ELF-1 (cell line): ENCODE results near the gene STARD3.

Experiments used
- DNase-seq: peaks from one replicate; pipeline ENCODE4 v3.0.0-alpha.2; 2016; ENCODE audit warnings: low read depth, low spot score

Gene STARD3

DNA sequence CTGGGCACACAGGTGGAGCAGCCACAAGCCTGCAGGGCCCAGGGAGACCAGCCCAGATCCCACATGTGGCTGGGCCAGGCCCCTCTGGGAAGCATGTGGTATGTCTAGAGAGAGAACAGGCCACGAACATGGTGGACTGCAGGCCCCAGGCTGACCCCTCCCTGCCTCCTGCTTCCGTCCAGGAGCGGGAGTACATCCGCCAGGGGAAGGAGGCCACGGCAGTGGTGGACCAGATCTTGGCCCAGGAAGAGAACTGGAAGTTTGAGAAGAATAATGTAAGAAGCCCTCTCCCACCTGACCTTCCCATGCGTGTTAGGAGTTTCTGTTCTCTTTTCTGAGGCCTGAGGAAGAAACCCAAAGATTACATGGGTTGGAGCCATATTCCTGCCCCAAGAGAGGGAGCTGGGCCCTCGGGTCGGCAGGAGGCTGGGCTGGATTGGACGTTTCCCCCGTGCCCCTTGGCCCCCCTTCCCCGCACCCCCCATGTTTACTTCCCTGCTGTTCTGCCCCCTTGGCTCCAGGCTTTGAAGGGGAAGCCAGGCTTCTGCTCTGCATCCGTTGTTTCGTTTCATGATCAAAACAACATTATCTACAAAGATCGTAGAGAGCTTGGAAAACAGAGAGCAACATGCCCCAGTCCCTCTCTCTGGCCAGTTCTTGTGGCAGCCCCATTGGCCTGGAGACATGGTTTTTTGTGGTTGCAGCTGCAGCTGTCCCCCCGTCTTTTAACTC lies 22.5 kb downstream of the STARD3 start:
- no peak for DNase-seq

DNA sequence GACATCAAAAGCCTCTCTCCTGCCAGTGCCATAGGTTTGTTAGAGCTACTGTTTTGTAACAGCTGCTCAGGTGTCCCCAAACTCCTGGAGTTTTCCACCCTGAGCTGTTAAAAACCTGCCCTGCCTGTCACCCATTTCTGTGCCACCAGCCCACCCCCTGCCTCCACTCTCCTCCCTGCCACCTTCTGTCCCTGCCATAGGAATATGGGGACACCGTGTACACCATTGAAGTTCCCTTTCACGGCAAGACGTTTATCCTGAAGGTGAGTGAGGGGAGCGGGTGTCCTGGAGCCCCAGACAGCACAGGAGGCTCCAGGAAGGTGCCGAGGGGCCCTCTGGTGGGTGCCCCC lies 23.0 kb downstream of the STARD3 start:
- no peak for DNase-seq

DNA sequence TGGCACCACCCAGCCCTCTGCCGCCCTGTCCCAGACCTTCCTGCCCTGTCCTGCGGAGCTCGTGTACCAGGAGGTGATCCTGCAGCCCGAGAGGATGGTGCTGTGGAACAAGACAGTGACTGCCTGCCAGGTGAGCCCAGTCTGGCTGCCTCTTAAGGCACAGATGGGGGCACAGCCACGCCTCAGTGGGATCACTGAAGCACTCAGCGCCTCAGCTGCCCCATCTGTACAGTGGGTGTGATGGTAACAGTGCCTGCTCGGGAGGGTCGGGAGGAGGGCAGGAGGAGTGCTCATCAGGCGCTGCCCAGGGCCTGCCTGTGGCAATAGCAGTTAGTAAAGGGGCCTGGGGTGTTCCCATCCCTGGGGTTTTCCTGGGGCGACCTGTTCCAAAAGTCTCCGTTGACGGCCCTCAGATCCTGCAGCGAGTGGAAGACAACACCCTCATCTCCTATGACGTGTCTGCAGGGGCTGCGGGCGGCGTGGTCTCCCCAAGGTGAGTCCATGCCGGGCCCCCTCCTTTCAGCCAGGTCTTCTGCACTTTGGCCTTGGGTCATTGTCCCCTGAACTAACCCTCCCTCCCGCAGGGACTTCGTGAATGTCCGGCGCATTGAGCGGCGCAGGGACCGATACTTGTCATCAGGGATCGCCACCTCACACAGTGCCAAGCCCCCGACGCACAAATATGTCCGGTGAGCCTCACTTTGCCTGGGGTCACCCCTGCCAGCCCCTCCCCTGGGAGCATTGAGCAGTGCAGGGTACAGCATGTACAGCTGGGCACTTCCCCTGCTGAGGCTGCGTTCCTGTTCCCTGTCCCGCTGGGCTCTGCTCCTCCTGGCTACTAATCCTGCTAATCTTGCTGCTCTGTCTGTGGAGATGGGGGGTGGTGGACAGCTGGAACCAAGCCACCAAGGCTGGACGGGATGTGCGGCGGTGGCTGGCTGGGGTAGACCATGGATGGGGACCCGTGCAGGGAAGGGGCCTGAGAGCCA lies 23.7 kb downstream of the STARD3 start:
- DNase-seq = no peak

DNA sequence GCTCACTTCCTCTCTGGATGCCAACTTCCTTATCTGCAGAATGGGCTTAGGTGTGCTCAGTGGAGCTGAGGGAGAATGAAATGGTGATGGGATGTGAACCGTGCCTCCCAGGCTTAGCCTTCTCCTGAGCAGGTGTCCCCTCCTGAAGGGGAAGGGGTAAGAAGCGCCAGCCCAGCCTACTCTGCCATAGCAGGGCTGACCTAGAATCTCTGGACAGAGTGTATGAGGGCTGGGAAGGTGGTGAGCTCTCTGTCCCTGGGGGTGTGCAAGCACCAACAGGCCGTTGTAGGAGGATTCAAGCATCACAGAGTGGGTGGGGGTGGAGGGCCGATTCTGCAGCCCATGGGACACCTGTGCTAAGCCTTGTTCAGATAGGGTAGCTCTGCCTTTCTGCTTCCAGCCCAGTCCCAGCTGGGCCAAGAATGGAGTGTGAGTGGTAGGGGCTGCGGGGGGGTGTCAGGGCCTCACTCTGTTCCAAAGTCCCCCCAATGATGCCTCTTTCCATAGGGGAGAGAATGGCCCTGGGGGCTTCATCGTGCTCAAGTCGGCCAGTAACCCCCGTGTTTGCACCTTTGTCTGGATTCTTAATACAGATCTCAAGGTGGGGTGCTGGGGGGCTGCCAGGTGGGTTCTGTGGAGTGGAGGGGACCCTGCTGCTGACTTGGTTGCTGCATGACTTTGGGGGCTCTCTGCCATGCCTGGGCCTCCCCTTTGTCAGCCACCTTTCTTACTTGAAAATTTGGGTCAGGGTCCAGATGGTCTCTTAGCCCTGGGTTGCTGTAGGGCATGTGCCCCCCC lies 25.0 kb downstream of the STARD3 start:
- no peak for DNase-seq

DNA sequence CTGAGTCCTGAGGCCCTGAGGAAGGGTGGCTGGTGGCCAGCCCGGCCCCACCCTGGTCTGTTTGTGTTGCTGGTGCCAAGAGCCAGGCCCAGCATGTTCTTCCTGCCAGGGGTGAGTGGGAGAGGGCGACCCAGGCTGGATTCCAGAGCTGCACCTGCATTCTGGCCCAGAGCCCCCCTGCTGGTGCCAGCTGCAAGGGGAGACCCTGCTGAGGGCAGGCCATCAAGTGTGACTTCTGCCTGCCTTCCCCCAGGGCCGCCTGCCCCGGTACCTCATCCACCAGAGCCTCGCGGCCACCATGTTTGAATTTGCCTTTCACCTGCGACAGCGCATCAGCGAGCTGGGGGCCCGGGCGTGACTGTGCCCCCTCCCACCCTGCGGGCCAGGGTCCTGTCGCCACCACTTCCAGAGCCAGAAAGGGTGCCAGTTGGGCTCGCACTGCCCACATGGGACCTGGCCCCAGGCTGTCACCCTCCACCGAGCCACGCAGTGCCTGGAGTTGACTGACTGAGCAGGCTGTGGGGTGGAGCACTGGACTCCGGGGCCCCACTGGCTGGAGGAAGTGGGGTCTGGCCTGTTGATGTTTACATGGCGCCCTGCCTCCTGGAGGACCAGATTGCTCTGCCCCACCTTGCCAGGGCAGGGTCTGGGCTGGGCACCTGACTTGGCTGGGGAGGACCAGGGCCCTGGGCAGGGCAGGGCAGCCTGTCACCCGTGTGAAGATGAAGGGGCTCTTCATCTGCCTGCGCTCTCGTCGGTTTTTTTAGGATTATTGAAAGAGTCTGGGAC lies 25.8 kb downstream of the STARD3 start:
- DNase-seq = no peak

DNA sequence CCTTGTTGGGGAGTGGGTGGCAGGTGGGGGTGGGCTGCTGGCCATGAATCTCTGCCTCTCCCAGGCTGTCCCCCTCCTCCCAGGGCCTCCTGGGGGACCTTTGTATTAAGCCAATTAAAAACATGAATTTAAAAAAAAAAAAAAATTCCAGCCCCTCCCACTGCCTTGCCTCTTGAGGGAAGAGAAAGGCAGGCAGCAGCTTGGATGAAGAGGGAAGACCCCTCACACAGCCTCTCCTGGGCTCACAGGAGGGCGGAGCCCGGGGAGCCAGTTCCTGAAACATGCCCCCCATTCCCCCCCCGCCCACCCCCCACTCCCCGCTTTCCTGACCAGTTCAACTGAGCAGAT lies 26.4 kb downstream of the STARD3 start:
- DNase-seq = no peak

DNA sequence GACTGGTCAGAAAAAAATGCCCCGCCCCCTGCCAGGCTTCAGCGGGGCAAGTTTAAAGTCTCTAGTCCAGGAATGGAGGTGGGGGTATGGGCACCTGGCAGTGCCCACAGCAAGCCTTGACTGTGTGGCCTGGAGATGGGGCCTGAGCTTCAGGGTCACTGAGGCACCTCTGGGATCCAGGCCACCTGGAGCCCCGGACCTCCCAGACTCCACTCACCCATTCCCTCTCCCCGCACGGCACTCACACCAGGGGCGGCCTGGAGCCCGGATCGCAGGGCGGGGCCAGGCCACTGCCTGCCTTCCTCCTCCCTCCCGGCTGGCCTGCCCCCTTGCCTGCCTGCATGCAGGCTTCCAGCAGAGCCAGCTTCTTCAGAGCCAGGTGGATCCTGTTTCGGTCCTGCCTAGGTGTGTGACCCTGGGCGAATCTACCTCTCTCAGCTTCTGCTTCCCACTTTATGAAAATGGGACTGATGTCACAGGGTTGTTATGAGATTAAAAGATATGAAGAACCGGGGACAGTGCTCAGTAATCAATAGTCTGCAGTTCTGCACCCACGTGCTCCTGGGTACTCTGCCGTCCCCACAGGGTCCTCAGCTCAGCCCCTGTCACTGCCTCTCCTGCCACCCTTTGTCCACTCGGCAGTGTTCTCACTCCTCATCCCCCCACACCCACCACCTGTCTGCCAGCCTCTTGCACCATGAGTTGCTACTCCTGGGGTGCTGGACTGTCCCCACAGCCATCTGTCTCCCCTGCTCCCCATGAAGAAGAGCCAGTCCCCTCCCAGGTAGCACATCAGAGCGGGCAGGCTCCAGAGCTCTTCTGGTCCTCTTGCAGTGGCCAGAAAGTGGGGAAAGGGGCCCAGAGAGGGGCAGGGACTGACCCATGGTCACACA lies 27.0 kb downstream of the STARD3 start:
- peak; percentile 78 for DNase-seq

DNA sequence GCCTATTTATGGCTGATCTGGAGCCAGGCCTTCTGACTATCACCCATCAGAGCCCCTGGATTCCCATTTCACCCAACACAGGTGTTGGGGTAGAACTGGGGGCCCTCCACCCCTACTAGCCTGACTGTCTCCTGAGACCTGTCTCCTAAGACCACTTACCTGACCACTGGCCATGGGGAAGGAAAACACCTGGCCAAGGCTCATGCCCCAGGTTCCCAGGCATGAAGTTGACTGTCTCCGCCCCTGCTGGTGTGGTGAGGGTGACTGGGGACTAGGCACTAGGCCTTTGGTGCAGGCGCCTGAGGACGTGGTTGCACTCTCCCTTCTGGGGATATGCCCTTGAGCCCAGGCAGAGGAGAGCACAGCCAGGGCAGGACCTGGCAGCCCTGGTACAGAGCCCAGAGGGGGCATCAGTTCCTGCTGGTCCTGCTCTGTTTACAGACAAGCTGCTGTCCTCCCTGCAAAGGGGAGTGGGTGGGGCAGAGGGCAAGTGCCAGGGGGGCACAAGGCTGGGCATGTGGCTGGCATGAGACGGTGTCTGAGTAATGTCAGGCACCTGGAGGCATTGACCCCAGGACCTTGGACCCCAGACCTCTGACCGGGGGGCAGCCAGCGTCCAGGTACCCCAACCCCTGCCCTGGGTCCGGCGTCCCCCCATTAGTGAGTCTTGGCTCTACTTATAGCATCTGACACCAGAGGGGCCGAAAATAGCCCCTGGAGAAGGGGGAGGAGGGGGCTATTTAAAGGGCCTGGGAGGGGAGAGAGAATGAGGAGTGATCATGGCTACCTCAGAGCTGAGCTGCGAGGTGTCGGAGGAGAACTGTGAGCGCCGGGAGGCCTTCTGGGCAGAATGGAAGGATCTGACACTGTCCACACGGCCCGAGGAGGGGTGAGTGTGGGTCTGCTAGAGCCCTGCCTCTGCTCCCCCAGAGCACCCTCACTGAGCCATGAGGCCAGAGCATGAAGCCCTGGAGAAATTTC lies 27.9 kb downstream of the STARD3 start, which contains the start of gene TCAP:
TCAP (plus strand) TSS at position 769 of the 981 bp plus-strand sequence; CDS start at position 780, 11 bp downstream.
- DNase-seq = no peak

DNA sequence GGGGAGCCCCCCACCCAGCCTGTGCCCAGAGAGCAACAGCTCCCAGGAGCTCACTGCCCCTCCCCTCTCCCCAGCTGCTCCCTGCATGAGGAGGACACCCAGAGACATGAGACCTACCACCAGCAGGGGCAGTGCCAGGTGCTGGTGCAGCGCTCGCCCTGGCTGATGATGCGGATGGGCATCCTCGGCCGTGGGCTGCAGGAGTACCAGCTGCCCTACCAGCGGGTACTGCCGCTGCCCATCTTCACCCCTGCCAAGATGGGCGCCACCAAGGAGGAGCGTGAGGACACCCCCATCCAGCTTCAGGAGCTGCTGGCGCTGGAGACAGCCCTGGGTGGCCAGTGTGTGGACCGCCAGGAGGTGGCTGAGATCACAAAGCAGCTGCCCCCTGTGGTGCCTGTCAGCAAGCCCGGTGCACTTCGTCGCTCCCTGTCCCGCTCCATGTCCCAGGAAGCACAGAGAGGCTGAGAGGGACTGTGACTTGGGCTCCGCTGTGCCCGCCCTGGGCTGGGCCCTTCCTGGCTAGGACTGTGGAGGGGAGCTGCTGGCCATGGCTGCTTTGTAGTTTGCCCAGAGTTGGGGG lies 28.8 kb downstream of the STARD3 start:
- DNase-seq = no peak

DNA sequence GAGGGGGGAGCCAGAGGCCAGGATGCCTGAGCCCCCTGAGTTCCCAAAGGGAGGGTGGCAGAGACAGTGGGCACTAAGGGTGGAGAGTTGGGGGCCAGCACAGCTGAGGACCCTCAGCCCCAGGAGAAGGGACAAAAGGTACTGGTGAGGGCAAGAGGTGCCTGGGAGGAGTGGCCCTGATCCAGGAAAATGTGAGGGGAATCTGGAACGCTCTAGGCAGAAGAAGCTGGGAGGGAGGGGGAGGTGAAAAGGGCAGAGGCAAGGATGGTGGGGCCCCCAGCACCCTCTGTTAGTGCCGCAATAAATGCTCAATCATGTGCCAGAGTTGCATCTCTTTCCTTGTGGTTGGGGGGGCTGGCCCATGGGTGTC lies 29.3 kb downstream of the STARD3 start:
- no peak for DNase-seq

DNA sequence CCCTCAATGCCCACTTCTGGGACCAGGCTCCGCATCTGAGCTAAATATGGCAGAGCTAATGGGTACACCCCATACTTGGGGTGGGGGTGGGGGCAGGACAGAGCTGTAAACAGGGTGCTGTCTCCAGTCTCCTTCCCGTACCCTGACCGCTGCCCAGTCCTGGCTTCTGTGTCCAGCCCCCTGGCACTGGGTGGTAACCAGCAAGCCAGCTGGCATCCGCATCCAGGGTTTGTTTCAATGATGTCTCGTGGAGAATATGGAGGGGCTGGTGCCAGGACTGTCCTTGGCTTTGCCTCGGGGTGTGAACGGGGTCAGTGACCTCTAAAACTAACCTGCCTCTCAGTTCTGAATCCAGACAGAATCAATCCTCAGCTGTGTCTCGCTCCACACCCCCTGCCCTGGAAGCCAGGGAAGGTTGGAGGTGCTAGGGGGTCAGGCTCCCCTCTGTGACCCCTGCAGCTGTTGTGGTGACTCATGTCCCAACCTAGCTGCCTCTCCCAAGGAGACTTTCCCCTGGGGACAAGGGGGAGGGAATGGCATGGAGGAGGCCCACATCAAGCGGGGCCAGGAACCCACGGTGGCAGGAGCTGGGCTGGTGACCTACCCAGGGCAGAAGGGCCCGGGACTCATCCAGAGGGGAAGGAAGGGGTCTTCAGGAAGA lies 29.8 kb downstream of the STARD3 start:
- DNase-seq = no peak

DNA sequence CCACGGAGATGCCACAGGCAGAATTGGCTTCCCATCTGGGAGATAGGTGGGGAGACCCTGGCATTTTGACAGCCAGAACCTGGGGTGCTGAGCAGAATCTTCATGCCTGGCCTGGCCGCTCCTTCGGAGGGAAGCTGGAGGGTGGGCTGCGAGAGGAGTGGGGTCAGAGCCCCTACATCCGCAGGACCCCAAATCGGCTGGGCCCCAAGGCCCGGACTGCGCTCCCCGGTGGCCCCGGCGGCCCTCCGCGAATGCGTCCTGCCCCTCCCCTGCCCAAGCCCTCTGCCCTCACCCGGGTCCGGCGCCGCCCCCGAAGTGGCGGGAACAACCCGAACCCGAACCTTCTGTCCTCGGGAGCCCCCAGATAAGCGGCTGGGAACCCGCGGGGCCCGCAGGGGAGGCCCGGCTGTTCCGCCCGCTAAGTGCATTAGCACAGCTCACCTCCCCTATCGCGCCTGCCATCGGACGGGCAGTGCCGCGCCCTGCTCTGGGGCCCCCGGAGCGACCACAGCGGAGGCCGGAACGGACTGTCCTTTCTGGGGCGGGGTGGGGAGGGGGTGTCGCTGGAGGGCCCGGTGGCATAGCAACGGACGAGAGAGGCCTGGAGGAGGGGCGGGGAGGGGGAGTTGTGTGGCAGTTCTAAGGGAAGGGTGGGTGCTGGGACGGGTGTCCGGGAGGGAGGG lies 30.5 kb downstream of the STARD3 start:
- no peak for DNase-seq

DNA sequence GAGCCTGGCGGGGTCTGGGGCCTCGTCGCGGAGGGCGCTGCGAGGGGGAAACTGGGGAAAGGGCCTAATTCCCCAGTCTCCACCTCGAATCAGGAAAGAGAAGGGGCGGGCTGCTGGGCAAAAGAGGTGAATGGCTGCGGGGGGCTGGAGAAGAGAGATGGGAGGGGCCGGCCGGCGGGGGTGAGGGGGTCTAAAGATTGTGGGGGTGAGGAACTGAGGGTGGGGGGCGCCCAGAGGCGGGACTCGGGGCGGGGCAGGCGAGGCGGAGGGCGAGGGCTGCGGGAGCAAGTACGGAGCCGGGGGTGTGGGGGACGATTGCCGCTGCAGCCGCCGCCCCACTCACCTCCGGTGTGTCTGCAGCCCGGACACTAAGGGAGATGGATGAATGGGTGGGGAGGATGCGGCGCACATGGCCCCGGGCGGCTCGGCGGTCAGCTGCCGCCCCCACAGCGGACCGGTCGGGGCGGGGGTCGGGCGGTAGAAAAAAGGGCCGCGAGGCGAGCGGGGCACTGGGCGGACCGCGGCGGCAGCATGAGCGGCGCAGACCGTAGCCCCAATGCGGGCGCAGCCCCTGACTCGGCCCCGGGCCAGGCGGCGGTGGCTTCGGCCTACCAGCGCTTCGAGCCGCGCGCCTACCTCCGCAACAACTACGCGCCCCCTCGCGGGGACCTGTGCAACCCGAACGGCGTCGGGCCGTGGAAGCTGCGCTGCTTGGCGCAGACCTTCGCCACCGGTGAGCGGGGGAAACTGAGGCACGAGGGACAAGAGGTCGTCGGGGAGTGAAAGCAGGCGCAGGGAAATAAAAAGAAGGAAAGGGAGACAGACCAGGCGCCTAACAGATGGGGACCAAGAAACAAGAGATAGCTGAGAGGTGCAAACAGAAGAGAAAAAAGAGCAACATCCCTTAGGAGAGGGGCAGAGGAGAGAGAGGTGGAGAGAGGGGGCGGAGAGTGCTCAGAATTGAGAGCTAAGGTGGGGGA lies 31.3 kb downstream of the STARD3 start, which contains the start of gene PNMT:
PNMT (plus strand) TSS at position 509 of the 980 bp plus-strand sequence; CDS start at position 532, 23 bp downstream.
- DNase-seq = peak; percentile 79

DNA sequence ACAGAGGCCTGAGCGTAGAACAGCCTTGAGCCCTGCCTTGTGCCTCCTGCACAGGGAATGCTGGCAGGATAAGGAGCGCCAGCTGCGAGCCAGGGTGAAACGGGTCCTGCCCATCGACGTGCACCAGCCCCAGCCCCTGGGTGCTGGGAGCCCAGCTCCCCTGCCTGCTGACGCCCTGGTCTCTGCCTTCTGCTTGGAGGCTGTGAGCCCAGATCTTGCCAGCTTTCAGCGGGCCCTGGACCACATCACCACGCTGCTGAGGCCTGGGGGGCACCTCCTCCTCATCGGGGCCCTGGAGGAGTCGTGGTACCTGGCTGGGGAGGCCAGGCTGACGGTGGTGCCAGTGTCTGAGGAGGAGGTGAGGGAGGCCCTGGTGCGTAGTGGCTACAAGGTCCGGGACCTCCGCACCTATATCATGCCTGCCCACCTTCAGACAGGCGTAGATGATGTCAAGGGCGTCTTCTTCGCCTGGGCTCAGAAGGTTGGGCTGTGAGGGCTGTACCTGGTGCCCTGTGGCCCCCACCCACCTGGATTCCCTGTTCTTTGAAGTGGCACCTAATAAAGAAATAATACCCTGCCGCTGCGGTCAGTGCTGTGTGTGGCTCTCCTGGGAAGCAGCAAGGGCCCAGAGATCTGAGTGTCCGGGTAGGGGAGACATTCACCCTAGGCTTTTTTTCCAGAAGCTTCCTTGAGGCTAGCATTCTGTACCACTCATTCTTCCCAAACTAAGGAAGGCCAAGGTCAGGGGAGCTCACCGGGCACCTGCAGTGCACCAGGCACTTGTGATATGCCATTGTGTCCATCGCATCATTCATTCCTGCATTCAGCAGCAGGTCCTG lies 33.2 kb downstream of the STARD3 start:
- no peak for DNase-seq

DNA sequence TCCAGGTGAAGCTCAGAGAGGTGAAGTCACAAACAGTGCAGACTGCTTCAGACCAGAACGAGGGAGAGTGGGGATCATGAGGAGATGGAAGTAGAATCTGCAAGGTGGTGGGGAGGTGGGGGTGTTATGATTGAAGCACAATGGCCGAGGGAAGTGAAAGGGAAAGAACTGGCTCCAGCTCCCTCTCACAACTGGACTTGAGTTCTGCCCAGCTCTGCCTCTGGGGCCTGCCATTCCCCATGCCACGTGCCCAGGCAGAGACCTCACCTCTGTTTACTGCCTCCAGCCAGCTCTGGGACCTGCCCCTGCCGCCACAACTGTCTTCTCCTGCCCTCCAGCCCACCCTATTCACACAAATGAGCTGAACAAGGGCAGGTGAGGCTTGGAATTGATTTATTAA lies 33.8 kb downstream of the STARD3 start:
- no peak for DNase-seq
